ENCODE data around the gene SHISAL2A. TPM values are rescaled to one million over a fixed set of nuclear protein-coding genes. Genes with fewer than 3 reads are reported as not detected.
A peak's percentile ranks its signal among the peaks of the same experiment; 100 is the strongest.

The SHISAL2A gene
- total RNA-seq, 2 experiments from 2014 or later = 8.1 to 9.8 TPM

DNA sequence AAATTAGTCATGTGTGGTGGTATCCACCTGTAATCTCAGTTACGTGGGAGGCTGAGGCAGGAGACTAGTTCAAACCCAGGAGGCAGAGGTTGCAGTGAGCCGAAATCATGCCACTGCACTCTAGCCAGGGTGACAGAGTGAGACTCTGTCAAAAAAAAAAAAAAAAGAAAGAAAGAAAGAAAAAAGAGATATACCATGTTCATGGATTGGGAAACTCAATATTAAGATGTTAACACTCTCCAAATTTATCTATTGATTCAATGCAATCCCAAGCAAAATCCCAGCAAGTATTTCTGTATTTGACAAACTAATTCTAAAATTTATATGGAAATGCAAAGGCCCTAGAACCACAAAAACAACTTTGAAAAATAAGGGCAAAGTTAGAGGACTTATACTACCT lies 11.0 kb upstream of the SHISAL2A start:
- no peaks in the 10 kb centered on the region for H3K27me3 Mint-ChIP-seq
- H3K36me3 Mint-ChIP-seq (ENCODE audit: low read depth) = peaks cover 10% of the 10 kb centered on the region
- ChIA-PET POLR2A (no interaction called here), CTCF (no interaction called here)
- peaks cover 4% of the 10 kb centered on the region for H3K9me3 Mint-ChIP-seq (ENCODE audit: low read depth)
- no peaks in the 10 kb centered on the region for H3K4me1 Mint-ChIP-seq
- intact Hi-C loops (cut with DNase I, micrococcal nuclease) = no loop called here
- DNase-seq = no peak
- no peak for ATAC-seq
- H3K27ac Mint-ChIP-seq = no peak overlapping the region
- H3K4me3 Mint-ChIP-seq = no peak overlapping the region

DNA sequence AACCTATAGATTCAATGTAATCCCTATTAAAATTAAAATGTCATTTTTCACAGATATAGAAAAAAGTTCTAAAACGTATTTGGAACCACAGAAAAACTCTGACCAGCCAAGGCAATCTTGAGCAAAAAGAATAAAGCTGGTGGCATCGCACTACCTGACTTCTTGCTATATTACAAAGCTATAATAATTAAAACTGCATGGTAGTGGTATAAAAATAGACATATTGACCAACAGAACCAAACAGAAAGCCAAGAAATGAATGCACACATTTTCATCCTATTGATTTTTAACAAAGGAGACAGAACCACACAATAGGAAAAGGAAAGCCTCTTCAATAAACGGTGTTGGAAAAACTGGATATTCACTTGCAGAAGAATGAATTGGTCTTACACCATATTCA lies 9.2 kb upstream of the SHISAL2A start:
- peaks cover 2% of the 10 kb centered on the region for H3K4me1 Mint-ChIP-seq
- POLR2A ChIA-PET = no interaction called here

GRCh38 chr1:52627028-52627427 lies 5.9 kb upstream of the SHISAL2A start:
- no peak for ATAC-seq

More for the DNA sequence above, 9.2 kb upstream of the SHISAL2A start:
- H3K36me3 Mint-ChIP-seq (ENCODE audit: low read depth) = peaks cover 10% of the 10 kb centered on the region
- no peak for ATAC-seq
- no peaks in the 10 kb centered on the region for H3K27me3 Mint-ChIP-seq
- CTCF ChIA-PET = interaction anchor here (1.5 kb wide), 1 partner anchor 9 kb away, joined by 4 read pairs; no protein-coding TSS in a partner anchor
- peaks cover 4% of the 10 kb centered on the region for H3K9me3 Mint-ChIP-seq (ENCODE audit: low read depth)
- no peak overlapping the region for H3K27ac Mint-ChIP-seq
- intact Hi-C loops (cut with DNase I, micrococcal nuclease) = no loop called here
- no peak for DNase-seq
- no peak overlapping the region for H3K4me3 Mint-ChIP-seq

DNA sequence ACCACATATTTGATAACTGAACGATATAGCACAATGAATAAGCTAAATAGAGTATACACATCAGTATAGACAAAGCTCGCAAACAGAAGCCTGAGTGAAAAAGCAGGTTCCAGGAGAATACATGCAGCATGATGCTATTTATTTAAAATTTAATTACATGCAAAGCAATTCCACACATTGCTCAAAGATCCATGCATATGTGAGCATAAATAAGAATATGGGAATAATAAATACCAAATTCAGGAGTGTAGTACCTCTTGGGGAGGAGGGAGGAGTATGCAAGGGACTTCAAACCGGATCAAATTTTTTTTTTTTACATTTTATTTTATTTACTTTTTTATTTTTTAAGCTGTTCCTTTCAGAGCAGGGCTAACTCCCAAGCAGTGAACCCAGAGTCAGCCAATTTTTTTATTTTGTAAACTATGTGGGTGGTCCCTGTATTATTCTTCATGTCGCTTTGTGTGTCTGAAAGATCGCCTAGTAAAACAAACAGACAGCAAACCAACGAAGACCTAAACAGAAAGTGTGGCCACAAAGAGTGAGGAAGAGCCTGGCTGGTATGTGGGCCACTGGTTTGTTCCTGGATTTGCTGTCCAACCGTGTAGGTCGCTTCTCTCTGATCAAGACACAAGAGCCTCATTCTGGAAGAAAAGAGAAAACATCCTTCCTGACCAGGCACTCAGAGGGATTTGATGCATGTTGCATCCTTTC lies 4.2 kb upstream of the SHISAL2A start:
- DNase-seq (no peak), ATAC-seq (no peak)
- intact Hi-C loops (cut with DNase I, micrococcal nuclease) = no loop called here
- ChIA-PET CTCF (interaction anchor here (0.6 kb wide), 1 partner anchor 22 kb away, joined by 3 read pairs; no protein-coding TSS in a partner anchor), POLR2A (no interaction called here)
- H3K27ac Mint-ChIP-seq = no peak overlapping the region
- peaks cover 1% of the 10 kb centered on the region for H3K36me3 Mint-ChIP-seq (ENCODE audit: low read depth)
- no peak overlapping the region for H3K4me3 Mint-ChIP-seq
- H3K4me1 Mint-ChIP-seq = peaks cover 12% of the 10 kb centered on the region
- H3K9me3 Mint-ChIP-seq (ENCODE audit: low read depth) = peaks cover 2% of the 10 kb centered on the region
- H3K27me3 Mint-ChIP-seq = no peaks in the 10 kb centered on the region

More at GRCh38 chr1:52627028-52627427, 5.9 kb upstream of the SHISAL2A start:
- Mint-ChIP-seq H3K27ac (no peak overlapping the region), H3K9me3 (ENCODE audit: low read depth) (peaks cover 2% of the 10 kb centered on the region), H3K36me3 (ENCODE audit: low read depth) (peaks cover 4% of the 10 kb centered on the region), H3K4me1 (peaks cover 5% of the 10 kb centered on the region), H3K27me3 (no peaks in the 10 kb centered on the region), H3K4me3 (no peak overlapping the region)
- ChIA-PET CTCF (interaction anchor here (0.6 kb wide), 1 partner anchor 365 kb away, joined by 5 read pairs; no protein-coding TSS in a partner anchor), POLR2A (no interaction called here)
- intact Hi-C loops (cut with DNase I, micrococcal nuclease) = no loop called here
- DNase-seq = no peak

DNA sequence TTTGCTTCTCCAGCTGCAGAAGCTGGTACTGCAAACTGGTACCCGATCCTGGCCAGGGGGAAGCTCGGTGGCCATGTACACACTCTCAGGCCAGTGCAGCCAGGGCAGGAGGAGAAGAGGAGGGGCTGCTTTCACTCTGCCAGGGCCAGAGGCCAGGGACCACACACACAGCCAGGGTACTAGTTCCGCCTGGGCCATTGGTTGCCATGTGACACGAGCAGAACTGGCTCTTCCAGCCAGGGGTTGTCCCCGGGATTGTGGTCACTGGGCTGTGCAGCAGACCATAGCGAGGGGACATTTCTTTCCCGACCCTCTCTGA lies 3.7 kb upstream of the SHISAL2A start:
- peaks cover 17% of the 10 kb centered on the region for H3K4me1 Mint-ChIP-seq
- no peaks in the 10 kb centered on the region for H3K36me3 Mint-ChIP-seq (ENCODE audit: low read depth)
- DNase-seq = no peak
- no peaks in the 10 kb centered on the region for H3K9me3 Mint-ChIP-seq (ENCODE audit: low read depth)
- H3K4me3 Mint-ChIP-seq = no peak overlapping the region
- POLR2A ChIA-PET = no interaction called here
- CTCF ChIA-PET = interaction anchor here (0.5 kb wide), 1 partner anchor 44 kb away, joined by 3 read pairs; no protein-coding TSS in a partner anchor
- ATAC-seq = no peak
- intact Hi-C loops (cut with DNase I, micrococcal nuclease) = no loop called here
- no peaks in the 10 kb centered on the region for H3K27me3 Mint-ChIP-seq
- no peak overlapping the region for H3K27ac Mint-ChIP-seq

DNA sequence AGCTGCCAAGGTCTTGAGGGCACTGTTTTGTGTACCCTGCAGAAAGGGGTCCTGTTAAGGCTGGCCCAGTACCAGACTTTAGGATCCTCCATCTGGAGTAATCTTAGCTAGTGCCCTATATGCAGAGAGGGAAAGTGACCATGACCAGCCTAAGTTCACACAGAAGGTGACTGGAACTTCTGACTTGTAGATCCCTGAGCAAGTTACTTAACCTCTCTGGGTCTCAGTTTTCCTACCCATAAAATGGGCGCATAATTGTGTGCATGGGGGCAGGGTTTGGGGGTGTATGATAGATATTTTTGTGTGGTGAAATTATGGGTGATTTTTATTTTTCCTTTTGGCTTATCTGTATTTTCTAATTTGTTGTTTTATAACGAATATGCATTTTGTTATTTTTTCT lies 3.3 kb upstream of the SHISAL2A start:
- intact Hi-C loops (cut with DNase I, micrococcal nuclease) = loop anchor here in 1 of 2 experiments (10.0 kb wide), 1 partner anchor 295 kb away; the partner anchor contains the start of genes ECHDC2 and SCP2
- ATAC-seq = no peak

GRCh38 chr1:52631759-52632331 lies 1.1 kb upstream of the SHISAL2A start:
- Mint-ChIP-seq H3K27me3 (no peaks in the 10 kb centered on the region), H3K36me3 (ENCODE audit: low read depth) (no peaks in the 10 kb centered on the region), H3K4me3 (peak overlapping the region; percentile 74), H3K27ac (peak overlapping the region; percentile 82), H3K9me3 (ENCODE audit: low read depth) (no peaks in the 10 kb centered on the region), H3K4me1 (peaks cover 40% of the 10 kb centered on the region)
- ChIA-PET CTCF (interaction anchor here (0.6 to 1.0 kb wide), 3 partner anchors 10 to 84 kb away, joined by 3 to 4 read pairs (median 3); no protein-coding TSS in a partner anchor), POLR2A (interaction anchor here (1.0 kb wide), 1 partner anchor 78 kb away, joined by 4 read pairs; the partner anchor contains the start of gene TUT4)
- ATAC-seq (no peak), DNase-seq (no peak)
- intact Hi-C loops (cut with DNase I, micrococcal nuclease) = loop anchor here in 1 of 2 experiments (10.0 kb wide), 1 partner anchor 293 kb away; the partner anchor contains the start of genes ECHDC2 and SCP2

More for the DNA sequence above, 3.3 kb upstream of the SHISAL2A start:
- H3K4me1 Mint-ChIP-seq = peaks cover 21% of the 10 kb centered on the region
- H3K36me3 Mint-ChIP-seq (ENCODE audit: low read depth) = no peaks in the 10 kb centered on the region
- no peak overlapping the region for H3K27ac Mint-ChIP-seq
- no peaks in the 10 kb centered on the region for H3K27me3 Mint-ChIP-seq
- CTCF ChIA-PET = interaction anchor here (0.5 to 0.8 kb wide), 2 partner anchors 31 to 44 kb away, joined by 3 to 4 read pairs; no protein-coding TSS in a partner anchor
- H3K4me3 Mint-ChIP-seq = no peak overlapping the region
- H3K9me3 Mint-ChIP-seq (ENCODE audit: low read depth) = no peaks in the 10 kb centered on the region
- no peak for DNase-seq
- POLR2A ChIA-PET = interaction anchor here (0.6 kb wide), 1 partner anchor 110 kb away, joined by 3 read pairs; no protein-coding TSS in a partner anchor

DNA sequence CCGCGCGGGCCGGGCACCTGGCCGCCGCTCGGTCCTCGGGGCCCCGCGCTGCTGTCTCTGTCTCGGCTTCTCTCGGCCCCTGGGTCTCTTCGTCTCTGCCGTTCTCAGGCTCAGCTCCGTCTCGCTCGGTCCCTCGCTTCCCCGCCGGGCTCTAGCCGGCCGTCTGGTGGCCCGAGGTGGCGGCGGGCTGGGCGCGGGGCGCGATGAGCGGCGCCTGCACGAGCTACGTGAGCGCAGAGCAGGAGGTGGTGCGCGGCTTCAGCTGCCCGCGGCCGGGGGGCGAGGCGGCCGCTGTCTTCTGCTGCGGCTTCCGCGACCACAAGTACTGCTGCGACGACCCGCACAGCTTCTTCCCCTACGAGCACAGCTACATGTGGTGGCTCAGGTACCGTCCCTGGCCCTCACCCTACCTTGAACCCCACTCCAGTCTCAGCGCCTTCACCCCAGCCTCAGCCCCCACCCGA lies 355 bp downstream of the SHISAL2A start:
- Mint-ChIP-seq H3K36me3 (ENCODE audit: low read depth) (peaks cover under 1% of the 10 kb centered on the region), H3K27me3 (no peaks in the 10 kb centered on the region), H3K9me3 (ENCODE audit: low read depth) (no peaks in the 10 kb centered on the region), H3K4me1 (peaks cover 53% of the 10 kb centered on the region), H3K4me3 (peak overlapping the region; percentile 74), H3K27ac (peak overlapping the region; percentile 85)
- peak; percentile 56 for DNase-seq
- CTCF ChIA-PET = interaction anchor here (0.6 to 1.2 kb wide), 3 partner anchors 19 to 198 kb away, joined by 3 read pairs; no protein-coding TSS in a partner anchor
- peak; percentile 3 for ATAC-seq
- intact Hi-C loops (cut with DNase I, micrococcal nuclease) = loop anchor here in 1 of 2 experiments (1.0 to 10.0 kb wide), 4 partner anchors 31 to 291 kb away; partner anchors contain the start of genes ECHDC2, GPX7, ORC1 and PRPF38A
- POLR2A ChIA-PET = interaction anchor here (0.6 to 0.7 kb wide), 2 partner anchors 230 to 1429 kb away, joined by 3 to 4 read pairs; no protein-coding TSS in a partner anchor

GRCh38 chr1:52634111-52634510 lies 1.1 kb downstream of the SHISAL2A start:
- H3K4me3 Mint-ChIP-seq = peak overlapping the region; percentile 74
- peak; percentile 52 for DNase-seq
- CTCF ChIA-PET = interaction anchor here (0.6 to 1.5 kb wide), 4 partner anchors 18 to 77 kb away, joined by 3 to 5 read pairs (median 4); no protein-coding TSS in a partner anchor
- H3K36me3 Mint-ChIP-seq (ENCODE audit: low read depth) = peaks cover 2% of the 10 kb centered on the region
- POLR2A ChIA-PET = interaction anchor here (0.6 to 0.8 kb wide), 2 partner anchors 52 to 90 kb away, joined by 3 read pairs; no protein-coding TSS in a partner anchor
- H3K9me3 Mint-ChIP-seq (ENCODE audit: low read depth) = no peaks in the 10 kb centered on the region
- H3K27me3 Mint-ChIP-seq = no peaks in the 10 kb centered on the region
- peaks cover 60% of the 10 kb centered on the region for H3K4me1 Mint-ChIP-seq
- H3K27ac Mint-ChIP-seq = peak overlapping the region; percentile 85
- intact Hi-C loops (cut with DNase I, micrococcal nuclease) = loop anchor here in 1 of 2 experiments (10.0 kb wide), 1 partner anchor 291 kb away; the partner anchor contains the start of genes ECHDC2 and SCP2
- ATAC-seq = peak; percentile 11

DNA sequence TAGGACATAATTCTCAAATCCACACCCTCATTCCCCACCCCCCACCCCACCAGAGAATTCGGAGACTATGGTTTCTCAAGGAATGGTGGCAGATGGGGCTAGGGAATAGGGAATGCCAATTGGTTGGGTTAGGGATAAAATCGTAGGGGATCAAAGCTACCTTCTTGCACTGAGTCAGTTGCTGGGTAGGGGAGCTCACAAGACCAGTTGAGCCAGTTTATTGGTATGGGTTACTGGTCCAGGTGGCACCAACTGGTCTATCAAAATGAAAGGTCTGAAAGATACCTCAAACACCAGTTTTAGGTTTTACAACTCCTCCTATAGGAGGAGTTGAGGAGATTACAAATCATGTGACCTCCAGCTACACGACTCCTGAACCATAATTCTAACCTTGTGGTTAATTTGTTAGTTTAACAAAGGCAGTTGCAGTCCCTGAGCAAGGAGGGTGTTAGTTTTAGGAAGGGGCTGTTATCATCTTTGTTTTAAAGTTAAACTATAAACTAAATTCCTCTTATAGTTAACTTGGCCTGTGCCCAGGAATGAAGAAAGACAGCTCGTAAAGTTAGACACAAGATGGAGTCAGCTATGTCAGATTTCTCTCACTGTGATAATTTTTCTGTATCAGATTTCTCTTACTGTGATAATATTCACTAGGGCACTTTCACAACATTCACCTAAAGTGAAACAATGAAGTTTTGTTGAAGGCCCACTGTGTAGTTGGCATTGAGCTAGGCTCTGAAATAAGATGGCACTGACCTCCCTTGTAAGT lies 2.5 kb downstream of the SHISAL2A start:
- POLR2A ChIA-PET = interaction anchor here (0.7 kb wide), 2 partner anchors 231 to 1686 kb away, joined by 4 read pairs; partner anchors contain the start of genes ORC1 and PRPF38A
- Mint-ChIP-seq H3K9me3 (ENCODE audit: low read depth) (no peaks in the 10 kb centered on the region), H3K36me3 (ENCODE audit: low read depth) (peaks cover 2% of the 10 kb centered on the region), H3K4me1 (peaks cover 66% of the 10 kb centered on the region), H3K27me3 (no peaks in the 10 kb centered on the region), H3K4me3 (no peak overlapping the region), H3K27ac (peak overlapping the region; percentile 73)
- intact Hi-C loops (cut with DNase I, micrococcal nuclease) = loop anchor here (2.0 to 10.0 kb wide), 6 partner anchors 33 to 578 kb away; partner anchors contain the start of genes BTF3L4 (in 1 of the 2), CC2D1B (in 1 of the 2), ECHDC2 (in 1 of the 2) and GPX7 (in 1 of the 2)
- DNase-seq (no peak), ATAC-seq (no peak)
- CTCF ChIA-PET = interaction anchor here (0.7 to 1.5 kb wide), 5 partner anchors 24 to 1834 kb away, joined by 3 to 5 read pairs (median 3); no protein-coding TSS in a partner anchor

Data from activated CD4-positive, alpha-beta T cell treated with anti-CD3 and anti-CD28 coated beads for 36 hours (primary cell).